Neural progenitor cell (in vitro differentiated cells): ENCODE results near the gene SMPD3. TPM values are rescaled to one million over a fixed set of nuclear protein-coding genes. Genes with fewer than 3 reads are reported as not detected.

Source experiments
- DNase-seq: peaks from one replicate; pipeline ENCODE4 v3.0.0-alpha.2; 2016; ENCODE audit warnings: low spot score
- H2AFZ ChIP-seq: fragments of 200-600 bp; sonication (generic); replicated peaks from 2 replicates; pipeline ENCODE4 v1.6.1; 2016; ENCODE audit warnings: antibody characterized with exemption
- H3F3A ChIP-seq: fragments of 200-600 bp; sonication (generic); 2 replicates; pipeline ENCODE4 v1.6.1; 2016; ENCODE audit warnings: antibody characterized with exemption, low read depth
- H3K27ac ChIP-seq: fragments of 200-600 bp; sonication (generic); 2 replicates; pipeline ENCODE4 v1.5.1; 2016; ENCODE audit warnings: mild to moderate bottlenecking
- H3K27me3 ChIP-seq: fragments of 200-600 bp; sonication (generic); 2 replicates; pipeline ENCODE4 v1.6.1; 2016; ENCODE audit warnings: mild to moderate bottlenecking, moderate library complexity
- H3K36me3 ChIP-seq: fragments of 200-600 bp; sonication (generic); 2 replicates; pipeline ENCODE4 v1.5.1; 2016
- H3K4me1 ChIP-seq: fragments of 200-600 bp; sonication (generic); 2 replicates; pipeline ENCODE4 v1.6.1; 2016; ENCODE audit warnings: mixed run types
- H3K4me2 ChIP-seq: fragments of 200-600 bp; sonication (generic); 2 replicates; pipeline ENCODE4 v1.6.1; 2016
- H3K4me3 ChIP-seq: fragments of 200-600 bp; sonication (generic); 2 replicates; pipeline ENCODE4 v1.5.1; 2016
- H3K79me2 ChIP-seq: fragments of 200-600 bp; sonication (generic); 2 replicates; pipeline ENCODE4 v1.6.1; 2016; ENCODE audit warnings: low read depth
- H3K9ac ChIP-seq: fragments of 200-600 bp; sonication (generic); 2 replicates; pipeline ENCODE4 v1.6.1; 2016
- H3K9me3 ChIP-seq: fragments of 200-600 bp; sonication (generic); 2 replicates; pipeline ENCODE4 v1.5.1; 2016; ENCODE audit warnings: low read depth
- H4K20me1 ChIP-seq: fragments of 200-600 bp; sonication (generic); 2 replicates; pipeline ENCODE4 v1.6.1; 2016; ENCODE audit warnings: low read depth
- H3K27ac Mint-ChIP-seq: 3 replicates; pipeline ENCODE4 v1.8.0; 2021; ENCODE audit warnings: mixed read lengths
- H3K27me3 Mint-ChIP-seq: 2 replicates; pipeline ENCODE4 v1.8.0; 2022; ENCODE audit warnings: low read depth, mild to moderate bottlenecking, inconsistent platforms, moderate library complexity, mixed read lengths; ENCODE audit not compliant: insufficient read depth
- H3K36me3 Mint-ChIP-seq: 3 replicates; pipeline ENCODE4 v1.8.0; 2021; ENCODE audit warnings: mixed read lengths
- H3K4me1 Mint-ChIP-seq: 3 replicates; pipeline ENCODE4 v1.8.0; 2021; ENCODE audit warnings: mixed read lengths
- H3K4me3 Mint-ChIP-seq: 3 replicates; pipeline ENCODE4 v1.8.0; 2021; ENCODE audit warnings: mild to moderate bottlenecking, moderate library complexity, mixed read lengths
- H3K9me3 Mint-ChIP-seq: 3 replicates; pipeline ENCODE4 v1.8.0; 2020; ENCODE audit warnings: mixed read lengths
- EZH2 ChIP-seq: fragments of 200-600 bp; sonication (generic); IDR thresholded peaks from 2 replicates; pipeline ENCODE4 v1.6.1; 2017; ENCODE audit warnings: antibody characterized with exemption, mild to moderate bottlenecking, moderate library complexity
- EZH2phosphoT487 ChIP-seq: fragments of 200-600 bp; sonication (generic); IDR thresholded peaks from 2 replicates; pipeline ENCODE4 v1.6.1; 2017; ENCODE audit warnings: antibody characterized with exemption
- total RNA-seq: library from RNA; depleted of rRNA; stranded (reverse); fragments of >200 nt; gene quantifications from 2 replicates; pipeline ENCODE4 v1.2.3, GENCODE V29; 2015; ENCODE audit warnings: low replicate concordance
- TF ChIP-seq, protein P1 (sequence below): fragments of 200-600 bp; sonication (generic); IDR thresholded peaks from 2 replicates; pipeline ENCODE4 v1.5.1; 2017; ENCODE audit warnings: antibody characterized with exemption, mild to moderate bottlenecking

Gene SMPD3
- total RNA-seq, 1 donor from 2014 or later, result not detected

DNA sequence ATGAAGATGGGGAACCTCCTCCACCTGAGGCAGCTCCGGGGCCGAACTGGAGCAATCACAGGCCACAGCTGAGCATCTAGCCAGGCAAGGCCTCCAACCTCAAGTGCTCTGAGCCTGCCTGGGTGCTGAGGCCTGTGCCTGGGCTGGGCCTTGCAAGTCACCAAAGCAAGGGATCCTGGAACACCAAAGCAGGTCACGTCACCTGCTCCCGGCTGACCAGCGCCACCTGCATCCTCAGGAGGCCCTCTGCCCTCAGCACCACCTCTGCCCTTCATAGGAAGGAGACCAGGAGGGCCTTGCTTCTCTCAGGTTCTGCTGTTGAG is 68.0 kb downstream of the SMPD3 start:
- H3K36me3 ChIP-seq, result no peaks in the 10 kb centered on the region
- no peak overlapping the region for H2AFZ ChIP-seq
- Mint-ChIP-seq H3K4me1 (peaks cover 56% of the 10 kb centered on the region), H3K9me3 (no peaks in the 10 kb centered on the region), H3K4me3 (no peak overlapping the region), H3K27ac (peak overlapping the region; percentile 30), H3K27me3 (peaks cover 19% of the 10 kb centered on the region), H3K36me3 (no peaks in the 10 kb centered on the region)
- H3K27me3 ChIP-seq, result no peaks in the 10 kb centered on the region
- H3F3A ChIP-seq, result peaks cover 24% of the 10 kb centered on the region
- TF ChIP-seq, protein P1, sequence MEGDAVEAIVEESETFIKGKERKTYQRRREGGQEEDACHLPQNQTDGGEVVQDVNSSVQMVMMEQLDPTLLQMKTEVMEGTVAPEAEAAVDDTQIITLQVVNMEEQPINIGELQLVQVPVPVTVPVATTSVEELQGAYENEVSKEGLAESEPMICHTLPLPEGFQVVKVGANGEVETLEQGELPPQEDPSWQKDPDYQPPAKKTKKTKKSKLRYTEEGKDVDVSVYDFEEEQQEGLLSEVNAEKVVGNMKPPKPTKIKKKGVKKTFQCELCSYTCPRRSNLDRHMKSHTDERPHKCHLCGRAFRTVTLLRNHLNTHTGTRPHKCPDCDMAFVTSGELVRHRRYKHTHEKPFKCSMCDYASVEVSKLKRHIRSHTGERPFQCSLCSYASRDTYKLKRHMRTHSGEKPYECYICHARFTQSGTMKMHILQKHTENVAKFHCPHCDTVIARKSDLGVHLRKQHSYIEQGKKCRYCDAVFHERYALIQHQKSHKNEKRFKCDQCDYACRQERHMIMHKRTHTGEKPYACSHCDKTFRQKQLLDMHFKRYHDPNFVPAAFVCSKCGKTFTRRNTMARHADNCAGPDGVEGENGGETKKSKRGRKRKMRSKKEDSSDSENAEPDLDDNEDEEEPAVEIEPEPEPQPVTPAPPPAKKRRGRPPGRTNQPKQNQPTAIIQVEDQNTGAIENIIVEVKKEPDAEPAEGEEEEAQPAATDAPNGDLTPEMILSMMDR, result no peak
- no peak for TF ChIP-seq EZH2
- TF ChIP-seq EZH2phosphoT487, result no peak
- H3K27ac ChIP-seq, result no peak overlapping the region
- no peaks in the 10 kb centered on the region for H3K79me2 ChIP-seq
- no peaks in the 10 kb centered on the region for H3K9me3 ChIP-seq
- H3K4me2 ChIP-seq, result no peak overlapping the region
- H3K4me1 ChIP-seq, result peaks cover 31% of the 10 kb centered on the region
- H3K4me3 ChIP-seq, result no peak overlapping the region
- no peak for DNase-seq
- no peaks in the 10 kb centered on the region for H4K20me1 ChIP-seq
- H3K9ac ChIP-seq, result no peak overlapping the region

- Histone ChIP-seq H3K4me3 (no peak overlapping the region), H3K27ac (no peak overlapping the region), H3K36me3 (no peaks in the 10 kb centered on the region), H3K4me1 (peaks cover 25% of the 10 kb centered on the region), H4K20me1 (no peaks in the 10 kb centered on the region), H3K9ac (no peak overlapping the region), H3F3A (peaks cover 22% of the 10 kb centered on the region), H3K4me2 (no peak overlapping the region), H3K27me3 (no peaks in the 10 kb centered on the region), H2AFZ (no peak overlapping the region), H3K9me3 (no peaks in the 10 kb centered on the region), H3K79me2 (no peaks in the 10 kb centered on the region)
- TF ChIP-seq EZH2phosphoT487 (no peak), EZH2 (no peak)
- TF ChIP-seq, protein P1, result no peak
- H3K27ac Mint-ChIP-seq, result no peak overlapping the region
- H3K4me3 Mint-ChIP-seq, result no peak overlapping the region
- no peaks in the 10 kb centered on the region for H3K36me3 Mint-ChIP-seq
- H3K4me1 Mint-ChIP-seq, result peaks cover 54% of the 10 kb centered on the region
- no peaks in the 10 kb centered on the region for H3K9me3 Mint-ChIP-seq
- no peak for DNase-seq
- peaks cover 15% of the 10 kb centered on the region for H3K27me3 Mint-ChIP-seq
Observed at GRCh38 chr16:68379472-68380347, 68.6 kb downstream of the SMPD3 start.

DNA sequence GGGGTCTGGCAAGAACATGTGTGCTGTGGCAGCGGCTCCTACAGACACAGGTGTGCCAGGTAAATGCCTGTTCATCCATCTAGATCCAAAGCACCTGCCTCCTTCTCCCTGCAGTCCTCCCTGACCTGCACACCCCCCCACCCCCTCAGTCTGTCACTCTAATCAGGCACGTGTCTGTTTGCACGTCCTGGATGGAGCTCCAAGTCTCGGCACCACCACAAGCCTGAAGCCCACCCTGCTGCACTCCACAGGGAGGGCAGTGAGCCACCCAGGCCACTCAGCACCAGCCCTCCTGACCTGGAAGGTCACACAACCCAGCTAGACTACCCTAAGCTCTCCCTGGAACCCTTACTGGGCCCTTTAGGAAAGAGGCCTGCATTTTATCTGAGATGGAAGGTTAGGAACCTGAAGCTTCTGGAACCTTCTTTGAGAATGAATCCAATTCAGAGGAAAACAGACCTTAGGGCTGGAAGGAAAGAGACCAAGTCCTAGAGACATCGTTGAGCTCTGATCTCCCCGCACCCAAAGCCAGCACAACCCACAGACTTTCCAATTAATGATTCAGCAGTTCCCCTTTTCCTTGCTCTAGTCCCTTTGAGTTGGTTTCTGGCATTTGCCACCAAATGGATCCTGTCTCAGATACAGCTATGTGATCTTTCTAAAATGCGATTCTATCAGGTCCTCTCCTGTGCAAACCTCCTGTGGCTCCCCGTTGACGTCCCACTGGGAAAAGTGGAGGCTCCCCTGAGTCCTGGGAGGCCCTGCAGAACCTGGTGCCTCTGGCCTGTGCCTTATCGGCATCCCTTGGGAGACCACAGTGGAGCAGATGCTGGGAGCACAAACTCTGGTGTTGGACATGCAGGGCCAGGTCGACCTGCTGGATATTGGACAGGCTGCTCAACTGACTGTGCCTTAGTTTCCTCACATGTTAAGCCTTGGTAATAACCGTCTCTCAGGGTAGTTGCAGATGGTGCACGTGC is 69.6 kb downstream of the SMPD3 start:
- H3K4me3 ChIP-seq, result no peak overlapping the region
- H3F3A ChIP-seq, result peaks cover 16% of the 10 kb centered on the region
- no peaks in the 10 kb centered on the region for H4K20me1 ChIP-seq
- Mint-ChIP-seq H3K27ac (peak overlapping the region; percentile 29), H3K36me3 (no peaks in the 10 kb centered on the region), H3K4me1 (peaks cover 52% of the 10 kb centered on the region), H3K27me3 (peaks cover 14% of the 10 kb centered on the region), H3K9me3 (no peaks in the 10 kb centered on the region), H3K4me3 (no peak overlapping the region)
- H3K4me2 ChIP-seq, result no peak overlapping the region
- no peak overlapping the region for H2AFZ ChIP-seq
- no peak overlapping the region for H3K27ac ChIP-seq
- no peak overlapping the region for H3K9ac ChIP-seq
- peaks cover 16% of the 10 kb centered on the region for H3K4me1 ChIP-seq
- H3K79me2 ChIP-seq, result no peaks in the 10 kb centered on the region
- DNase-seq, result no peak
- H3K36me3 ChIP-seq, result no peaks in the 10 kb centered on the region
- TF ChIP-seq EZH2phosphoT487 (no peak), EZH2 (no peak)
- TF ChIP-seq, protein P1, result no peak
- no peaks in the 10 kb centered on the region for H3K9me3 ChIP-seq
- no peaks in the 10 kb centered on the region for H3K27me3 ChIP-seq
